ENCODE results near the gene IQGAP3.
A peak's percentile ranks its signal among the peaks of the same experiment; 100 is the strongest.

Gene IQGAP3

GRCh38 chr1:156571919-156572662, at the start of gene IQGAP3:
TSS of gene IQGAP3 (minus strand) at chr1:156572565. CDS start at chr1:156572529, 36 bp downstream.
- H3K27ac ChIP-seq, result no peak within 1 kb of the TSS
- DNase-seq, result peak; percentile 79 to 90
- peaks cover 0 to 16% (median 7%) of the 10 kb centered on the region in 4 donors for H3K4me1 ChIP-seq
- no peak for TF ChIP-seq CTCF (IDR thresholded peaks at IDR 0.05)
- H3K27me3 ChIP-seq, result no peaks in the 10 kb centered on the region
- no peaks in the 10 kb centered on the region for H3K9me3 ChIP-seq
- intact Hi-C loops (cut with DNase I; ENCODE audit: low total_unique reads), result loop anchor here (5.0 kb wide), 1 partner anchor 55 kb away; no protein-coding TSS in a partner anchor
- H3K36me3 ChIP-seq, result no peaks in the 10 kb centered on the region
- peak within 1 kb of the TSS; percentile 31 to 43 for H3K4me3 ChIP-seq

GRCh38 chr1:156619582-156619955, 47.2 kb upstream of the IQGAP3 start:
- H3K9me3 ChIP-seq, result no peaks in the 10 kb centered on the region
- no peak for DNase-seq
- intact Hi-C loops (cut with DNase I; ENCODE audit: low total_unique reads), result no loop called here
- H3K36me3 ChIP-seq, result no peaks in the 10 kb centered on the region
- H3K27ac ChIP-seq, result no peak overlapping the region
- H3K4me1 ChIP-seq, result peaks cover 0 to 36% (median 29%) of the 10 kb centered on the region in 4 donors
- H3K4me3 ChIP-seq, result no peak overlapping the region
- TF ChIP-seq CTCF (IDR thresholded peaks at IDR 0.05), result no peak
- H3K27me3 ChIP-seq, result peaks cover 0 to 15% of the 10 kb centered on the region in 2 donors

- Histone ChIP-seq H3K9me3 (no peaks in the 10 kb centered on the region), H3K27ac (no peak within 1 kb of the TSS), H3K27me3 (peaks cover 0 to 9% of the 10 kb centered on the region in 2 donors), H3K36me3 (no peaks in the 10 kb centered on the region), H3K4me1 (peaks cover 0 to 36% (median 25%) of the 10 kb centered on the region in 4 donors), H3K4me3 (no peak within 1 kb of the TSS)
- no peak for DNase-seq
- no peak for TF ChIP-seq CTCF (IDR thresholded peaks at IDR 0.05)
- intact Hi-C loops (cut with DNase I; ENCODE audit: low total_unique reads), result no loop called here
Observed at GRCh38 chr1:156618853-156619581, 46.7 kb upstream of the IQGAP3 start, which contains the start of gene HAPLN2. TSS of gene HAPLN2 (plus strand) at chr1:156619415. CDS start at chr1:156623491, 4,076 bp downstream.

- Histone ChIP-seq H3K27me3 (no peaks in the 10 kb centered on the region), H3K27ac (peak overlapping the region; percentile 74 to 79), H3K36me3 (no peaks in the 10 kb centered on the region), H3K4me1 (peaks cover 0 to 31% (median 20%) of the 10 kb centered on the region in 4 donors), H3K9me3 (no peaks in the 10 kb centered on the region), H3K4me3 (peak overlapping the region; percentile 4 to 32)
- TF ChIP-seq CTCF (IDR thresholded peaks at IDR 0.05), result no peak
- DNase-seq, result peak in 1 of 2 donors; percentile 76
- intact Hi-C loops (cut with DNase I; ENCODE audit: low total_unique reads), result no loop called here
Observed at GRCh38 chr1:156616463-156616862, 44.1 kb upstream of the IQGAP3 start.

- intact Hi-C loops (cut with DNase I; ENCODE audit: low total_unique reads), result no loop called here
- peak overlapping the region; percentile 4 to 32 for H3K4me3 ChIP-seq
- no peaks in the 10 kb centered on the region for H3K36me3 ChIP-seq
- peak in 1 of 2 donors; percentile 73 for DNase-seq
- H3K9me3 ChIP-seq, result no peaks in the 10 kb centered on the region
- H3K4me1 ChIP-seq, result peaks cover 0 to 31% (median 20%) of the 10 kb centered on the region in 4 donors
- H3K27me3 ChIP-seq, result no peaks in the 10 kb centered on the region
- peak overlapping the region; percentile 74 to 79 for H3K27ac ChIP-seq
- no peak for TF ChIP-seq CTCF (IDR thresholded peaks at IDR 0.05)
Observed at GRCh38 chr1:156615946-156616345, 43.6 kb upstream of the IQGAP3 start.
